Tibial nerve (tissue), 3 donors: ENCODE measurements around the gene ITGA8.

Source experiments
- CTCF ChIP-seq, 5 experiments: fragments of 200-600 bp in 3 of 5; fragments of 450-650 bp in 2 of 5; sonication (generic) in 3 of 5; IDR thresholded peaks; one replicate each; pipeline ENCODE4 v1.5.1; 2016 to 2019; ENCODE audit warnings: antibody characterized with exemption in 5 of 5, mild to moderate bottlenecking in 3 of 5, moderate library complexity in 2 of 5
- POLR2A ChIP-seq, 2 donors: fragments of 450-650 bp; IDR thresholded peaks; one replicate each; pipeline ENCODE4 v1.6.1; 2017; ENCODE audit warnings: antibody characterized with exemption in 2 of 2, mild to moderate bottlenecking in 2 of 2, moderate library complexity in 2 of 2

GRCh38 chr10:15712883-15713282 lies 6.8 kb downstream of the ITGA8 start:
- TF ChIP-seq CTCF (IDR thresholded peaks at IDR 0.05) (no peak), POLR2A (IDR thresholded peaks at IDR 0.05) (no peak)
